Cardiac muscle cell (in vitro differentiated cells and primary cell): Measurements from ENCODE around the gene MB. TPM values are rescaled to one million over a fixed set of nuclear protein-coding genes. Genes with fewer than 3 reads are reported as not detected.

Experiments
- DNase-seq, 2 donors: peaks; one replicate each; pipeline versions ENCODE4 v3.0.0 to v3.0.0-alpha.2; 2010 to 2017; ENCODE audit warnings: low read depth in 1 of 2, low spot score in 1 of 2
- H3K27ac ChIP-seq: fragments of 200-600 bp; sonication (generic); 2 replicates; pipeline ENCODE4 v1.5.1; 2016
- H3K27me3 ChIP-seq: fragments of 200-600 bp; sonication (generic); 2 replicates; pipeline ENCODE4 v1.6.0; 2016; ENCODE audit warnings: control low read depth
- H3K36me3 ChIP-seq: fragments of 200-600 bp; sonication (generic); 2 replicates; pipeline ENCODE4 v1.5.1; 2016; ENCODE audit warnings: control low read depth
- H3K4me1 ChIP-seq: fragments of 200-600 bp; sonication (generic); 2 replicates; pipeline ENCODE4 v1.8.1; 2017; ENCODE audit warnings: low read depth, mild to moderate bottlenecking, mixed run types
- H3K4me3 ChIP-seq: fragments of 200-600 bp; sonication (generic); 2 replicates; pipeline ENCODE4 v1.5.1; 2016; ENCODE audit warnings: mild to moderate bottlenecking
- H3K9me3 ChIP-seq: fragments of 200-600 bp; sonication (generic); 2 replicates; pipeline ENCODE4 v1.5.1; 2017; ENCODE audit warnings: low read depth, mild to moderate bottlenecking, control low read depth
- CTCF ChIP-seq: IDR thresholded peaks from 2 replicates; pipeline ENCODE4 v1.5.1; 2012; ENCODE audit warnings: low read depth, mild to moderate bottlenecking, low read length
- polyA plus RNA-seq: library from polyadenylated mRNA; unstranded; fragments of >200 nt; fragmentation: Nextera tagmentation; extraction: Ambion mirVana; gene quantifications from 2 replicates; pipeline ENCODE4 v1.2.1, GENCODE V29; 2016
- total RNA-seq: library from RNA; depleted of rRNA; stranded (reverse); fragments of >200 nt; gene quantifications from 2 replicates; pipeline ENCODE4 v1.2.3, GENCODE V29; 2016

Gene MB
- total and polyA plus RNA-seq, 2 experiments from 2014 or later = 829 to 1,065 TPM

- peak in 1 of 2 donors; percentile 79 for DNase-seq
- no peak for TF ChIP-seq CTCF
- no peaks in the 10 kb centered on the region for H3K27me3 ChIP-seq
- no peaks in the 10 kb centered on the region for H3K36me3 ChIP-seq
- H3K4me1 ChIP-seq = peaks cover 29% of the 10 kb centered on the region
- no peaks in the 10 kb centered on the region for H3K9me3 ChIP-seq
- peak overlapping the region; percentile 29 for H3K27ac ChIP-seq
- no peak overlapping the region for H3K4me3 ChIP-seq
Measured at GRCh38 chr22:35589071-35589755, 27.9 kb downstream of the MB start.

GRCh38 chr22:35587896-35588295 lies 29.2 kb downstream of the MB start:
- peak overlapping the region; percentile 93 for H3K27ac ChIP-seq

GRCh38 chr22:35587447-35587870 lies 29.7 kb downstream of the MB start:
- H3K27ac ChIP-seq = peak overlapping the region; percentile 93
- no peaks in the 10 kb centered on the region for H3K9me3 ChIP-seq
- H3K36me3 ChIP-seq = no peaks in the 10 kb centered on the region
- peaks cover 16% of the 10 kb centered on the region for H3K4me1 ChIP-seq
- DNase-seq = peak in 1 of 2 donors; percentile 95
- H3K27me3 ChIP-seq = no peaks in the 10 kb centered on the region
- H3K4me3 ChIP-seq = no peak overlapping the region
- TF ChIP-seq CTCF = no peak

More at GRCh38 chr22:35587896-35588295, 29.2 kb downstream of the MB start:
- Histone ChIP-seq H3K27me3 (no peaks in the 10 kb centered on the region), H3K36me3 (no peaks in the 10 kb centered on the region), H3K4me1 (peaks cover 20% of the 10 kb centered on the region), H3K9me3 (no peaks in the 10 kb centered on the region), H3K4me3 (no peak overlapping the region)
- TF ChIP-seq CTCF = no peak
- DNase-seq = no peak

- H3K4me1 ChIP-seq = peaks cover 13% of the 10 kb centered on the region
- peak overlapping the region; percentile 93 for H3K27ac ChIP-seq
- no peaks in the 10 kb centered on the region for H3K9me3 ChIP-seq
- no peaks in the 10 kb centered on the region for H3K27me3 ChIP-seq
- no peaks in the 10 kb centered on the region for H3K36me3 ChIP-seq
- no peak for DNase-seq
- no peak overlapping the region for H3K4me3 ChIP-seq
- TF ChIP-seq CTCF = no peak
Measured at GRCh38 chr22:35586771-35587170, 30.4 kb downstream of the MB start.

- peaks cover 6% of the 10 kb centered on the region for H3K4me1 ChIP-seq
- no peak overlapping the region for H3K27ac ChIP-seq
- peak; percentile 73 to 80 for DNase-seq
- H3K36me3 ChIP-seq = no peaks in the 10 kb centered on the region
- no peaks in the 10 kb centered on the region for H3K9me3 ChIP-seq
- H3K27me3 ChIP-seq = no peaks in the 10 kb centered on the region
- TF ChIP-seq CTCF = peak; percentile 92
- no peak overlapping the region for H3K4me3 ChIP-seq
Measured at GRCh38 chr22:35582861-35583670, 34.1 kb downstream of the MB start.
